Measurements from ENCODE around the gene WNT7A. TPM values are rescaled to one million over a fixed set of nuclear protein-coding genes. Genes with fewer than 3 reads are reported as not detected.
A peak's percentile ranks its signal among the peaks of the same experiment; 100 is the strongest.

WNT7A gene
- total RNA-seq, 2 experiments from 2014 or later: 0.09 TPM; not detected in 1

- no peak overlapping the region for H3K27ac Mint-ChIP-seq
- no peak for DNase-seq
- intact Hi-C loops (cut with micrococcal nuclease): no loop called here
- ATAC-seq: no peak
- ChIA-PET CTCF (interaction anchor here (1.1 to 3.6 kb wide), 2 partner anchors 11 kb away, joined by 3 to 23 read pairs; partner anchors contain the start of gene WNT7A), POLR2A (no interaction called here)
- no peak overlapping the region for H3K4me3 Mint-ChIP-seq
- no peaks in the 10 kb centered on the region for H3K27me3 Mint-ChIP-seq
- H3K9me3 Mint-ChIP-seq: no peaks in the 10 kb centered on the region
- no peak for TF ChIP-seq CTCF (IDR thresholded peaks at IDR 0.05)
- peaks cover 35% of the 10 kb centered on the region for H3K4me1 Mint-ChIP-seq (ENCODE audit: low read depth)
- peaks cover 1% of the 10 kb centered on the region for H3K36me3 Mint-ChIP-seq (ENCODE audit: low read depth)
These were observed 10.8 kb downstream of the WNT7A start for GRCh38 chr3:13868844-13869724.

GRCh38 chr3:13867732-13868131, 12.1 kb downstream of the WNT7A start:
- no peak overlapping the region for H3K4me3 Mint-ChIP-seq
- ATAC-seq: no peak
- TF ChIP-seq CTCF (IDR thresholded peaks at IDR 0.05): no peak
- H3K4me1 Mint-ChIP-seq (ENCODE audit: low read depth): peaks cover 35% of the 10 kb centered on the region
- DNase-seq: no peak
- H3K36me3 Mint-ChIP-seq (ENCODE audit: low read depth): peaks cover 1% of the 10 kb centered on the region
- CTCF ChIA-PET: interaction anchor here (0.9 to 2.8 kb wide), 4 partner anchors 12 to 210 kb away, joined by 3 to 7 read pairs (median 3); partner anchors contain the start of gene WNT7A
- no peaks in the 10 kb centered on the region for H3K9me3 Mint-ChIP-seq
- intact Hi-C loops (cut with micrococcal nuclease): no loop called here
- no peaks in the 10 kb centered on the region for H3K27me3 Mint-ChIP-seq
- POLR2A ChIA-PET: no interaction called here
- H3K27ac Mint-ChIP-seq: peak overlapping the region; percentile 85

DNA sequence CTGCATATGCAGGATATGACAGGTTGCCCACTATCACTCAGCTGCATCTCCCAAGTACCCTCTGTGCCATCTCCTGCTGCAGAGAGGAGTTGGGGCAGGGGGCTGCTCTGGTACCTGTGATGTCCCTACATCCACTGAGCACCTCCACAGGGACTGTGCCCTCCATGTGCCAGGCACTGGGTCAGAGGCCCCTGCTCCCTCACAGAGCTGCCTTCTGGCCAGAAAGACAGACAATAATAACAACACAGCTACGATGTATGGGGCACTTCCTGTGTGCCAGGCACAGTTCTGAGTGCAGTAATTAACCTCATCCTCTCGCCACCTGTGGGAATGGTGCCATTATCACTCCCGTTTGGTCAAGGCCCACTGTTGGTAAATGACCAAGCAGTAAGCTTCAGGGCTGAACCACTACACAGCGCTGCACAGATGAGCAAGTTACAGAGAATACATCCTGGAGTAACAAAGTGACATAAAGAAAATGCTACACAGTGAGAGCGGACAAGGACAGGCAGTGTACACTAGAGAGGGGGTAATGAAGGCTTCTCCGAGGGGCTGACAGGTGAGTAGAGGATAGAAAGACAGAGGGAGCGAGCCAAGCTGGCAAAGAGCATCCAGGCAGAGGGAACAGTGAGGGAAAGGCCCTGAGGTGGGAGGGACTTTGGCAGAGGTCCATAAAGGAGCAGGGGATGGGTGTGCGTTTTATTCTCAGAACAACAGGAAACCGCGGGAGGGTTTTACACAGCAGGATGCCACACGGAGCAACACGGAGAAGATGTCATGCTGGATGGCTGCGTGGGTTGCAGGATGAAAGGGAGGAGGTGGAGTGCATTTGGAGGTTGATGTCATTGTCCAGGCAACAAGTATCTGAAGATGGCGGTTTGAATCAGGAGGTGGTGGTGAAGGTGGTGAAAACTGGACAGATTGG, 13.6 kb downstream of the WNT7A start:
- ATAC-seq (peak; percentile 88), DNase-seq (peak; percentile 83)
- CTCF ChIA-PET: interaction anchor here (1.1 to 2.8 kb wide), 6 partner anchors 14 to 219 kb away, joined by 4 to 13 read pairs (median 6); partner anchors contain the start of gene WNT7A
- Mint-ChIP-seq H3K27me3 (no peaks in the 10 kb centered on the region), H3K36me3 (ENCODE audit: low read depth) (no peaks in the 10 kb centered on the region), H3K27ac (peak overlapping the region; percentile 85), H3K4me1 (ENCODE audit: low read depth) (peaks cover 35% of the 10 kb centered on the region), H3K9me3 (no peaks in the 10 kb centered on the region), H3K4me3 (peak overlapping the region; percentile 4)
- TF ChIP-seq CTCF (IDR thresholded peaks at IDR 0.05): no peak
- intact Hi-C loops (cut with micrococcal nuclease): no loop called here
- POLR2A ChIA-PET: no interaction called here

GRCh38 chr3:13865581-13865980, 14.3 kb downstream of the WNT7A start:
- H3K9me3 Mint-ChIP-seq: no peaks in the 10 kb centered on the region
- ATAC-seq (no peak), DNase-seq (no peak)
- CTCF ChIA-PET: interaction anchor here (1.1 to 2.8 kb wide), 6 partner anchors 15 to 218 kb away, joined by 4 to 13 read pairs (median 6); partner anchors contain the start of gene WNT7A
- H3K27ac Mint-ChIP-seq: no peak overlapping the region
- no peak overlapping the region for H3K4me3 Mint-ChIP-seq
- POLR2A ChIA-PET: no interaction called here
- no peaks in the 10 kb centered on the region for H3K27me3 Mint-ChIP-seq
- H3K4me1 Mint-ChIP-seq (ENCODE audit: low read depth): peaks cover 35% of the 10 kb centered on the region
- no peaks in the 10 kb centered on the region for H3K36me3 Mint-ChIP-seq (ENCODE audit: low read depth)
- TF ChIP-seq CTCF (IDR thresholded peaks at IDR 0.05): no peak
- intact Hi-C loops (cut with micrococcal nuclease): no loop called here

Data from activated CD8-positive, alpha-beta T cell treated with anti-CD3 and anti-CD28 coated beads for 36 hours (primary cell).